K562 treated with DMSO at 1 percent for 4 hours (cell line): ENCODE results near the gene ETV4. TPM values are rescaled to one million over a fixed set of nuclear protein-coding genes. Genes with fewer than 3 reads are reported as not detected.

Source experiments
- total RNA-seq: library from RNA; unstranded; fragments of 300-600 nt; gene quantifications from 2 replicates; pipeline ENCODE4 v1.2.3, GENCODE V29; 2022; ENCODE audit not compliant: insufficient read depth

Gene ETV4
- total RNA-seq = 42.1 and 44.4 TPM in 2 replicates

GRCh38 chr17:43546319-43547188 is at the start of gene ETV4:
TSS of gene ETV4 (minus strand) at chr17:43546340. CDS start at chr17:43545617, 723 bp downstream.

GRCh38 chr17:43483674-43484551 is 62.2 kb downstream of the ETV4 start, which contains the start of gene DHX8:
TSS of gene DHX8 (plus strand) at chr17:43483975. CDS start at chr17:43484038, 63 bp downstream.

Other genes starting within 250 kb of the ETV4 start
- 1.6 and 3.7 TPM in 2 replicates for gene ARL4D, start 147.3 kb downstream of the ETV4 start, total RNA-seq
- gene DHX8, start 62.4 kb downstream of the ETV4 start, total RNA-seq = 16.8 and 21.8 TPM in 2 replicates
- gene MEOX1, start 115.6 kb upstream of the ETV4 start, total RNA-seq = not detected in 2 replicates
- gene SOST, start 212.5 kb upstream of the ETV4 start, total RNA-seq = not detected in 2 replicates
- gene DUSP3, start 232.6 kb upstream of the ETV4 start, total RNA-seq = 13.9 and 18.7 TPM in 2 replicates
- not detected in 2 replicates for gene CFAP97D1, start 234.1 kb upstream of the ETV4 start, total RNA-seq